Fibroblast of lung (primary cell): ENCODE data around the gene TM4SF5. TPM values are rescaled to one million over a fixed set of nuclear protein-coding genes. Genes with fewer than 3 reads are reported as not detected.

ENCODE experiments used
- DNase-seq, 2 donors: peaks; one replicate each; pipeline versions ENCODE4 v3.0.0 to v3.0.0-alpha.2; 2010; ENCODE audit warnings: low read depth in 2 of 2
- H2AFZ ChIP-seq: 2 replicates; pipeline ENCODE4 v1.5.1; 2012; ENCODE audit warnings: low read length, control low read depth, inconsistent platforms
- H3K27ac ChIP-seq: 2 replicates; pipeline ENCODE4 v1.5.1; 2011; ENCODE audit warnings: low read length, control low read depth; ENCODE audit not compliant: insufficient read depth
- H3K27me3 ChIP-seq: 2 replicates; pipeline ENCODE4 v1.5.1; 2011; ENCODE audit warnings: mild to moderate bottlenecking, low read length; ENCODE audit not compliant: control insufficient read depth, insufficient read depth
- H3K36me3 ChIP-seq: 2 replicates; pipeline ENCODE4 v1.5.1; 2011; ENCODE audit warnings: low read length; ENCODE audit not compliant: control insufficient read depth, insufficient read depth
- H3K4me1 ChIP-seq: 2 replicates; pipeline ENCODE4 v1.5.1; 2011; ENCODE audit warnings: low read length; ENCODE audit not compliant: control insufficient read depth, insufficient read depth; ENCODE audit errors: extremely low read depth
- H3K4me2 ChIP-seq: 2 replicates; pipeline ENCODE4 v1.5.1; 2011; ENCODE audit warnings: low read length, control low read depth; ENCODE audit not compliant: insufficient read depth; ENCODE audit errors: extremely low read depth
- H3K4me3 ChIP-seq, 4 experiments: fragments of 200-600 bp in 1 of 4; sonication (generic) in 1 of 4; replicated peaks in 1 of 4; 2 replicates each; pipeline ENCODE4 v1.5.1; 2011 to 2016; ENCODE audit warnings: low read length in 4 of 4, low read depth in 3 of 4, mild to moderate bottlenecking in 3 of 4, control low read depth in 2 of 4, inconsistent platforms in 1 of 4, mixed read lengths in 1 of 4; ENCODE audit not compliant: insufficient read depth in 1 of 4; ENCODE audit errors: control extremely low read depth in 1 of 4
- H3K79me2 ChIP-seq: 2 replicates; pipeline ENCODE4 v1.5.1; 2012; ENCODE audit warnings: mild to moderate bottlenecking, low read length, inconsistent platforms; ENCODE audit not compliant: control insufficient read depth, insufficient read depth
- H3K9ac ChIP-seq: 2 replicates; pipeline ENCODE4 v1.5.1; 2011; ENCODE audit warnings: mild to moderate bottlenecking, low read length, control low read depth; ENCODE audit not compliant: insufficient read depth
- H3K9me3 ChIP-seq: 2 replicates; pipeline ENCODE4 v1.5.1; 2012; ENCODE audit warnings: low read depth, low read length; ENCODE audit not compliant: control insufficient read depth, insufficient read depth
- H4K20me1 ChIP-seq: 2 replicates; pipeline ENCODE4 v1.5.1; 2011; ENCODE audit warnings: low read length; ENCODE audit not compliant: control insufficient read depth, insufficient read depth; ENCODE audit errors: extremely low read depth
- CTCF ChIP-seq, 2 donors: IDR thresholded peaks in 1 of 2; conservative IDR thresholded peaks in 1 of 2; 1 replicate in 1 of 2; 2 replicates in 1 of 2; pipeline ENCODE4 v1.5.1; 2011 to 2012; ENCODE audit warnings: low read length in 2 of 2, control low read depth in 1 of 2, inconsistent platforms in 1 of 2, low read depth in 1 of 2, mild to moderate bottlenecking in 1 of 2
- EZH2 ChIP-seq: IDR thresholded peaks from 2 replicates; pipeline ENCODE4 v1.5.1; 2012; ENCODE audit warnings: low read length, control low read depth, mild to moderate bottlenecking; ENCODE audit errors: missing control alignments
- polyA plus RNA-seq, 2 donors: library from polyadenylated mRNA; depleted of rRNA in 1 of 2; stranded (reverse) in 1 of 2; unstranded in 1 of 2; fragments of >200 nt; gene quantifications; 2 replicates each; pipeline ENCODE4 v1.2.1, GENCODE V29; 2011 to 2012; ENCODE audit warnings: missing spikeins in 1 of 2
- total RNA-seq: library from RNA; depleted of rRNA; stranded (reverse); fragments of >200 nt; gene quantifications from 2 replicates; pipeline ENCODE4 v1.2.1, GENCODE V29; 2014

The TM4SF5 gene
- total and polyA plus RNA-seq, 2 donors (not counting 1 experiment from before 2014, with no cell fraction given) = not detected

- peak within 1 kb of the TSS; percentile 87 for H2AFZ ChIP-seq
- peaks cover 4% of the 10 kb centered on the region for H3K36me3 ChIP-seq
- no peaks in the 10 kb centered on the region for H4K20me1 ChIP-seq
- H3K27ac ChIP-seq = no peak within 1 kb of the TSS
- H3K9ac ChIP-seq = peak within 1 kb of the TSS; percentile 63
- H3K4me1 ChIP-seq = no peaks in the 10 kb centered on the region
- TF ChIP-seq CTCF (conservative IDR thresholded peaks at IDR 0.05 in 1 of 2, IDR thresholded peaks at IDR 0.05 in 1 of 2; ENCODE audit: low read depth in 1 of 2, low read length in 2 of 2) = no peak
- peak within 1 kb of the TSS; percentile 82 for H3K4me2 ChIP-seq
- no peaks in the 10 kb centered on the region for H3K27me3 ChIP-seq
- H3K4me3 ChIP-seq = peak within 1 kb of the TSS; percentile 72 to 82 (median 79)
- DNase-seq = peak; percentile 69 to 71
- H3K79me2 ChIP-seq = no peaks in the 10 kb centered on the region
- H3K9me3 ChIP-seq = no peaks in the 10 kb centered on the region
These were observed 35.3 kb downstream of the TM4SF5 start, which contains the start of gene PLD2 for GRCh38 chr17:4806777-4807604. PLD2 (plus strand) TSS chr17:4807152; CDS start chr17:4807773, 621 bp downstream.

- Histone ChIP-seq H3K9ac (peak overlapping the region; percentile 42), H3K9me3 (no peaks in the 10 kb centered on the region), H3K4me3 (peak overlapping the region; percentile 46 to 82 (median 74)), H3K4me1 (no peaks in the 10 kb centered on the region), H3K36me3 (peaks cover 4% of the 10 kb centered on the region), H2AFZ (no peak overlapping the region), H3K27ac (no peak overlapping the region), H4K20me1 (no peaks in the 10 kb centered on the region), H3K27me3 (no peaks in the 10 kb centered on the region), H3K4me2 (peak overlapping the region; percentile 40), H3K79me2 (no peaks in the 10 kb centered on the region)
- no peak for DNase-seq
- no peak for TF ChIP-seq EZH2
- TF ChIP-seq CTCF (conservative IDR thresholded peaks at IDR 0.05 in 1 of 2, IDR thresholded peaks at IDR 0.05 in 1 of 2; ENCODE audit: low read depth in 1 of 2, low read length in 2 of 2) = no peak
These were observed 36.1 kb downstream of the TM4SF5 start for GRCh38 chr17:4807605-4808377.

- peaks cover 4% of the 10 kb centered on the region for H3K36me3 ChIP-seq
- H3K79me2 ChIP-seq = no peaks in the 10 kb centered on the region
- no peak overlapping the region for H3K4me2 ChIP-seq
- peak overlapping the region in 1 of 4 experiments; percentile 7 for H3K4me3 ChIP-seq
- TF ChIP-seq CTCF (conservative IDR thresholded peaks at IDR 0.05 in 1 of 2, IDR thresholded peaks at IDR 0.05 in 1 of 2; ENCODE audit: low read depth in 1 of 2, low read length in 2 of 2) = no peak
- TF ChIP-seq EZH2 = no peak
- no peaks in the 10 kb centered on the region for H3K4me1 ChIP-seq
- H3K9ac ChIP-seq = no peak overlapping the region
- no peak overlapping the region for H3K27ac ChIP-seq
- H4K20me1 ChIP-seq = no peaks in the 10 kb centered on the region
- peak in 1 of 2 donors; percentile 26 for DNase-seq
- no peak overlapping the region for H2AFZ ChIP-seq
- no peaks in the 10 kb centered on the region for H3K27me3 ChIP-seq
- H3K9me3 ChIP-seq = no peaks in the 10 kb centered on the region
These were observed 36.7 kb downstream of the TM4SF5 start for GRCh38 chr17:4808378-4808767.
